ENCODE measurements around the gene CALHM3.

- TF ChIP-seq CTCF (conservative IDR thresholded peaks at IDR 0.05; ENCODE audit: low read depth, low read length) (no peak), EZH2 (IDR thresholded peaks at IDR 0.05; ENCODE audit: borderline replicate concordance, low read depth, low read length, poor library complexity, severe bottlenecking) (no peak)
Measured at GRCh38 chr10:103447187-103447586, 31.9 kb downstream of the CALHM3 start.

Measured in A673 (cell line).